ENCODE results near the gene MED13L. TPM values are rescaled to one million over a fixed set of nuclear protein-coding genes. Genes with fewer than 3 reads are reported as not detected.

Gene MED13L
- total and polyA plus RNA-seq, 2 of the 8 experiments (the other 6 are each of a cell fraction or from before 2014, with no cell fraction given): 15.9 to 51.7 TPM

DNA sequence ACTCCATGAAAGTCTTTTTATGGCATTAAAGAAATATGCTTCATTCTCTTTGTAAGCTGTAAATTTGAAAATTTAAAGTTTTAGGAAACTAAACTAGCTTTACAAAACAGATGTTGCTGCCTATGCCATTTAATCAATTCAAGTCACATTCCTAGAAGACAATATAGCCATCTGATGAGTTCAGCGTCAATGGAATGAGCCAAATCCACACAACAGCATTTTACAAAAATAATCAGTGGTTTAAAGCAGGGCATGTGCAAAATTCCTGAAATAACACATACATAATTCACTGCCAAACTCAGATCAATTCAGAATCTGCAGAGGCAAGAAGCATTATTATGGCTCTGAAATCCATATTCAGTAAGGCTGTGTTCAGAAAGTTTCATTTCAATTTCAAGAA, 75.6 kb downstream of the MED13L start (continued):
- TF ChIP-seq, protein P1, sequence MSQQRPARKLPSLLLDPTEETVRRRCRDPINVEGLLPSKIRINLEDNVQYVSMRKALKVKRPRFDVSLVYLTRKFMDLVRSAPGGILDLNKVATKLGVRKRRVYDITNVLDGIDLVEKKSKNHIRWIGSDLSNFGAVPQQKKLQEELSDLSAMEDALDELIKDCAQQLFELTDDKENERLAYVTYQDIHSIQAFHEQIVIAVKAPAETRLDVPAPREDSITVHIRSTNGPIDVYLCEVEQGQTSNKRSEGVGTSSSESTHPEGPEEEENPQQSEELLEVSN (IDR thresholded peaks at IDR 0.05): no peak
